LHCN-M2 (cell line): ENCODE data around the gene CHST3. TPM values are rescaled to one million over a fixed set of nuclear protein-coding genes. Genes with fewer than 3 reads are reported as not detected.

Source experiments
- DNase-seq: peaks from one replicate; pipeline ENCODE4 v3.0.0-alpha.2; 2012; ENCODE audit warnings: low read depth
- total RNA-seq: library from RNA; depleted of rRNA; stranded (reverse); fragments of >200 nt; gene quantifications from 2 replicates; pipeline ENCODE4 v1.2.3, GENCODE V29; 2014

Gene CHST3
- total RNA-seq, 1 experiment from 2014 or later = 32.9 TPM

DNA sequence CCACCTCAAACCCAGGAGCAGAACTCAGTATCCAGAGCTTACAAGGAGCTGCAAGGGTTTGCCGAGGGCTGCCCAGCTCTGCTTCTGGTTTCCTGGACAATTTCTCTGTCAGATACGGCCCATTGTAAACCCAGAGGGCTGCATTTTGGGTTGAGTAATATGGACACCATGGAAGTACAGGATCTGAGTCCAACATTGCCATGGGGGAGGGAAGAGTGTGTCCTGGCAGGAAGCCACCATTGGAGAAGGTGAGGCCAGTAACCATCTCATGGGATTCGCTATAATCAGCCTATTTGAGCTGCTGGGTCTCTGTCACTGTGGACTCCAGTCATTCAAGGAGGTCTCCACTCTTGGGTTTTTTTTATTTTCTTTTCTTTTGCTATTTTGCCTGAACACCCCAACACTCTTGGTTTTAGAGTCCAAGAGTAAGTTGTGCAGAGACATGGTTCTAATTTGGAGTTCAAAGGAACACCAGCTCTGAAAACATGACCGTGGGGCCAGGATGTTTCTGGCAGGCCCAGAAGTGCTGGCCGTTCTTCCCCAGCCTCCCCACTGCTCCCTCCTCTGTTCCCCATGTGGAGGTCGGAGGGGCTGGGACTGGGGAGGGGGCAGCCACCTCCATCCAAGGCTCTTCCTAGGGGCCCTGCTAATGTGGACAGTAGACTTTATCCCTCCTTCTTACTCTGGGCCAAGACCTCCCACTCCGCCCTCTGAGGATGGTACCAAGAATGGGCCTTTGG, 46.2 kb downstream of the CHST3 start:
- DNase-seq = no peak

DNA sequence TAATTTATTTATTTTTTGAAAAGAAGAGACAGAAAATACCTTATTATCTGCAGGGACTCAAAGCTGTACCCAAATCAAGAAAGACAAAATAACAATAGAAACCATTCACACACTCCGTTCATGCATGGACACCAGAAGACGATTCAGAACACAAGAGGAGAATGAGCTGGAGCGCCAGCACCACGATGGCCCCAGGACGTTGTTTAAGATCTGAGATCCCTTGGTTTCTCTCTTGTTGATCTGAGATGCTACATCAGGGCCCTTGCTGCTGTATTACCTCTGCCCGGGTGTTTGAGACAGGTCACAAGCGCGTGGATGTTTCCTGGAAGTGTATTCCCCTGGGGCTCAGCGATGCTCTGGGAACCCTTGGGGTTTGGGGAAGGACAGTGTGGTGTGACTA, 46.8 kb downstream of the CHST3 start:
- DNase-seq = no peak

DNA sequence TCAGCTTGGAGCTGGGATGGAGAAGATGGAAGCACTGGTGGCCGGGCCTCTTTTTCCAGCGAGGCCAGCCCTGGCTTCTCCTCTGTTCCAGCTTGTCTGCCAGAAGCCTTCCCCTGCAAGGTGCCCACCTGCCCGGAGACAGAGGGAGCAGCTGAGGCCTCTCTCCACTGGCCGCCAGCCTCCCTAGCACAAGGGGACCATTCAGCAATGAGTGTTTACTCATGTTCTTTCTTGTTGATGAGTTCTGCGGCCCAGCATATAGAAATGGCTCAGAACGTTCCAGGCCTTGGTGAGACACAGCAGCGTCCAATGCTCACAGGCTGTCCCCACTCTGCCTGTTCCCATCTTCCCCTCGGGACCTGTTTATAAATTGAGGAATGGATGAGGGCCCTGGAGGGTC, 47.3 kb downstream of the CHST3 start:
- DNase-seq = no peak

DNA sequence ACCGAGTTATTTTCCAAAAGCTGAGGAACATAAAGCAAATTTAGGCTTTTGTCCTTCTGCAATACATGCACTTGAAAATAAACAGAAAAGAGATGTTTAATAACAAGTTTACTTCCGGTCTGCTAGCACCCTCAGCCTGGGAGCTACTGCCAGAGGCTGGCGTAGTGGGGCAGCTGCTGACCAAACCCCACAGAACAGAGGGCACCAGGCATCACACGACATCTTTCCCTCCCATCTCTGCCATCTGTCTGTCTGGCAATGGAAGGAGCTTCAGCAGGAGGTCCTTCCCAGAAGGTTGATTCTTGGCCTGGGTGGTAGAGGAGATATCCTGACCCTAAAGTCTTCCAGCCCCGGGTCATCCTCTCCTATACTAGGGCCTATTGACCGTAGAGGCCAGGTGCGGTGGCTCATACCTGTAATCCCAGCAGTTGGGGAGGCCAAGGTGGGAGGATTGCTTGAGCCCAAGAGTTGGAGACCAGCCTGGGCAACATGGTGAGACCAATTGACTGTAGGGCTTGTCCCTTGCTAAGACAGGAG, 47.8 kb downstream of the CHST3 start:
- DNase-seq = no peak

DNA sequence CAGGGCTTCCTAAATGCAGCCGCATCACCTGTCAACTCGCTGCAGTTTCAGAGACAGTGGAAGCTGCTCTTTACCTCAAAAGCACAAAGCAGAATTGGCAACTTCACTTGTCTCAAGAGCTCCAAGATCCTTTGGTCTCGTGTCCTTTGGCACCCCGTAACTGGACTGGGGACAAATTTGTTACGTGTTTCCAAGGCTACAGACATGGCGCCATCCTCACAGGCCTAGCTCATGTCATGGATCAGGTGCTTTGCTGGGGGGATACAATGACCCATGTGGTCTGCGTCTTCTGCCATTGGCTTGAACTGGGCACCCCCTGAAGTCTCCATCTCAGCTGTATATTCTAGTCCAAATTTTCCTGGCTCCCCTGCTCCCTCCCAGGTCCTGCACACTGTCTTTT, 48.6 kb downstream of the CHST3 start:
- no peak for DNase-seq

DNA sequence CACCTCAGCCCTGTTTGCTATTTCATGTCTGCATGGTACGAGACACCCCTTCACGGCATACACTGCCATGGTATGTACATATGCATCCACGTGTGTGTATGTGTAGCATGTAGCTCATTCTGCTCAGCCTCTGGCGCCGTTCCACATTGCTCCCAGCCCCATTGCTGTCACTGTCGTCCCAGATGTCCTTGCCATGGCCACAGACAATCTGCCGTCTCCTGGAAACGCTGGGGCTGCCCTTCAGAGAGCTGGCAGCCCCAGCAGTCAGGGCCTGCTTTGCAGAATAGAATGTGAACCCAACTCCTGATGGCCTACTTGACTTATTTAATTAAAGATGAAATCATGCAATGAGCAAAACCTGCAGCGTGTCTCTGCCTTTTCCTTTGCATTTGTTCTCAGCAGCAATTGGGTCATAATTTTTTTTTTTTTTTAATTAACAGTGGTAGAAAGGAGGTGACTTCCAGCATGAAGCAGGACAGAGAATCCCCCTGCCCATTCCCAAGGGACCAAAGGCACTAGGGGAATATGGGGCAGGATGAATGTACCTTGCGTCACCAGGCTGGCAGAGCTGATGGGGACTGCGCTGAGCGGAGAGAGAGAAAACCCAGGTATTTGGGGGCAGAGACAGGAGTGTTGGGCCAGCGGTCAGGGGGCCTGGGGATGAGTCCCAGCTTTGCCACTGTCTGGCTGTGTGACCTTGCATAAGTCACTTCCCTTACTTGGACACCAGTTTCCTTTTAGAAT, 49.2 kb downstream of the CHST3 start:
- DNase-seq = no peak

DNA sequence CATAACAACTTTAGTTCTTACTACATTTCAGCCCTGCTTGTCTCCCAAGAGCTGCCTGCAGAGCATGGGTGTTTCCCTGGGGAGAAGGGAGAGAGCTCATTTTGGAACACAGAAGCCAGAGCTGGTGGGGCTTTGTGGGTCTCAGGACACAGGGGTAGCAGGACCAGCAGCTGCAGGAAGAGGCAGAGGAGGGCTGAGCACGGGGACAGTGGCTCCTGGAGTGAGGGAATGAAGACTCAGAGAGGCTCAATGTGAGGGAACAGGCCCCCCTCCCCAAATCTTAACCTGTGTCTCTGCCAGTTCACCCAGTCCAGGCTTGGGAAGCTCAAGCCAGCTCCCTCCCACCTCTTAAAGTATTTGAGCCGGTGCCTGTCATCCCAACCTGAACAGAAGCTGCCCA, 50.0 kb downstream of the CHST3 start:
- DNase-seq = no peak

DNA sequence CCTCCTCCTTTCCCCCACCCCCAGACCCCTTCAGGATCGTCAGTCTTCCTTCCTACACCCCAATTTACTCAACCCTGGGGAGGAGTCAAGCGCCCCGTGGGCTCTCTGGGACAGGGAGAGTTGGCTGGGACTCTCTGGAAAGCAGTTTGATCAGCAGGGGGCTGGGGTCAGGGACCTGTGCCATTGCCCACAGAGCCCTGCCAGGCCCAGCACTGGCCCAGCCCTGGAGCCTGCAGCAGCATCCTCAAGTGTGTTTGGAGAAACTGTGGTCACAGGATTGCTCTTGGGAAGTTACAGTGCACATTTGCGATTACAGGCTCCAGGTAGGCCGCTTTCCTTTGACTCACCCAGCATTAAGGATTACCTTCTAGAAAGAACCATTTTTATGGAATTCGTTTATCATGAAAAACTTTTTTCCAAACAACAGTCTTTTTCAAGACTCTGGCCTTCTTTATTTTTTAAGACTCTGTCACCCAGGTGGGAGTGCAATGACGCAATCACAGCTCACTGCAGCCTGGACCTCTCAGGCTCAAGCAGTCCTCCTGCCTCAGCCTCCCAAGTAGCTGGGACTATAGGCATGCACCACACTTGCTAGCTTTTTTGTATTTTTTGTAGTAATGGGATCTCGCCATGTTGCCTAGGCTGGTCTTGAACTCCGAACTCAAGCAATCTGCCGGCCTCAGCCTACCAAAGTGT, 50.7 kb downstream of the CHST3 start:
- DNase-seq = no peak

DNA sequence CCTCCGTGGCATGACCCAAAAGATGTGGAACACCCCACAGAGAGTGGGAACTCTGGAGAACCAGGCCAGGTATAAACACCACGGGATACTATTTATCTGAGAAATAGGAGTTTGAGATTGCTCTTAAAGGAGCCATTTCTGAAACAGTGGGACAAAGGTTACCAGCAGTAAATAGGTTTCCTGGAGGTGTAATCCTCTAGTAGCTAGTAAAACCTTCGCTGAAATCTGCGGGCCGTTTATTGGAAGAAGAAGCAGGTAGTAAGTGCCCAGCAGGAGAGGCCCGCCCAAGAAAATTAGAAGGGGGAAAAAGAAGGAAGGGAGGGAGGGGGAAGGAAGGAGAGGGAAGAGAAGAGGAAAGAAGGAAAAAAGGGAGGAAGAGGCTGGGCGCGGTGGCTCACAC, 51.6 kb downstream of the CHST3 start:
- DNase-seq = no peak

DNA sequence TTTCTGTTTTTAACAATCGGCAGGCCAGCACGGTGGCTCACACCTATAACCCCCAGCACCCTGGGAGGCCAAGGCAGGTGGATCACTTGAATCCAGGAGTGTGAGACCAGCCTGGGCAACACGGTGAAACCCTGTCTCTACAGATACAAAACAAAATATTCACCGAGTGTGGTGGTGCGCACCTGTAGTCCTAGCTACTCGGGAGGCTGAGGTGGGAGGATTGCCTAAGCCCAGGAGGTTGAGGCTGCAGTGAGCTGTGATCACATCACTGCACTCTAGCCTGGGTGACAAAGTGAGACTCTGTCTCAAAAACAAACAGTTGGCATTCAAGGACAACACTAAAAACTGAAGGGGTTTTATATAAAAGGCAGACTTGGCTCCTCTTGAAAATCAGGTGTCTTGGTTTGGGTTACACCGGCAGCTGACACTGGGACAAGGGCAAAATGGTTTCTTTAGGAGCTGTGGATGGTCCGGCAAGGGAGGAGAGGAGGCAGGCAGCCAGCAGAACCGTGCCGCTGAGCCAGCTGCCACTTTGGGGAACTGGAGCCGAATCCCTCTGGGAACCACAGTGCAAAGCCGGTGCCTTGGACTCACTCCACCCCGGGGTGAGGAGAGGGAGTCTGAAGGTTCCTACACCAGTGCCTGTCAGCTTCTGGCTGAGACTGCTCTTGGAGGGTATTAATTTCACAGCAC, 52.6 kb downstream of the CHST3 start:
- DNase-seq = peak; percentile 40

DNA sequence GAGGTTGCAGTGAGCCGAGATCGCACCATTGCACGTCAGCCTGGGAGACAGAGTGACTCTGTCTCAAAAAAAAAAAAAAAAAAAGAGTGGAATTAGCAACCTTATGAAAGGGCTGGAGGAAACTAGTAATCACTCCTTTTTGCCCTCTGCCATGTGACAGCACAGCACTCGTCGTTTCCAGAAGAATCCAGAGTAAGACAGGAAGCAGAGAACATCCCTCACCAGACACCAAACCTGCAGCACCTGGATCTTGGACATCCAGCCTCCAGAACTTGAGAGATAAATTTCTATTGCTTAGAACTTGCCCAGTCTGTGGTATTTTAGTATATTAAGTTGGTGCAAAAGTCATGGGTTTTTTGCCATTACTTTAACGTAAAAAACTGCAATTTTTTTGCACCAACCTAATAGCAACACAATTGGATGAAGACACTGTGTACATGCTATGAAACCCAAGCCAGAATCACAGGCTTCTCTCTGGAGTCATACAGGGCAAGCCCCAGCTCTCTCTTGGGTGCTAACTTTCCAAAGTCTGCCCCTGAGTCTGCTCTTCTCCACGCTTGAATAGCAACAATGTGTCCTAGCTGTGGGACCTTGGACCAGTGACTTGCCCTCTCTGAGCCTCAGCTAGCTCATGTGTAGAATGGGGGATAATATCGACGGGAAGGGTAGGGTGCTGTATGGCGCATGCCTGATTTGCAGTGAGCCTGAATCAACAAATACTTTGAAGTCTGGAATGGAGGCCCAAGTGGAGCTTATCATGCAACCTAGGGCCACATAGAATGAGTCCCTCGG, 55.1 kb downstream of the CHST3 start:
- DNase-seq = no peak

DNA sequence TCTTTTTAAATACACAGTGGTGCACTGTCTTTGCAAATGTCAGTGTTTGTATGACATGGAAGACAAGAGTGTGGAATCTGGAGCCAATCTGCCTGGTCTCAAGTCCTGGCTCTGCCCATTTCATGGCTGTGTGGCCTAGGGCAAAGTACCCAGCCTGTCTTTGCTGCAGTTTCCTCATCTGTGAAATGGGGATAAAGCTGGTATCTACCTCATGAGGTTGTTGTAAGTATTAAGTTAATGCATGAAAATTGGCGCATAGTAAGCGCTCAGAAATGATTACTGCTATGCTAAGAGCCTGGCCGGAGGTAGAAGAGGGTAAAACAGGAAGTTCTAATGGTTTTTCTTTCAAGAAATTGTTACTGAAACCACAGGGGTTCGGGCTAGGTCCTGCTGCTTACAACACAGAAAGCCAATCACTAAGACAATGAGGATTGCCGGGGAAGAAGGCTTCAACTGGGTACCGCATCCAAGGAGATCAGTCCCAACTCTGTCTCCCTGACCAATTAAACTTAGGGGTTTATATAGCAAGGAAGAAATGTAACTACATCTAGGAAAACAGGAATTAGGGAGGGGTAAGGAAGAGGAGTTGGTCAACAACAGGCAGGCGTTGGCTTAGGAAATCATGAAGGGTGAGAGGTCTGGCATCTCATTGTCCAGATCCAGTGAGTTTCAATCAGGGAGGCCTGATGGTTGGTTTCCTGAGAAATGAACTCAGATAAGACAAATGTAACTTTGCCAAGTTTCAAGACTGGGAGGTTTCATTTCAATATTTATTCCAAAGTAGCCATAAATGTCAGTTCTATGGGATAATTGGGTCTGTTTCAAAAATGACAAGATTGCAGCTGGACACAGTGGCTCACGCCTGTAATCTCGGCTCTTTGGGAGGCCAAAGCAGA, 57.0 kb downstream of the CHST3 start:
- no peak for DNase-seq

DNA sequence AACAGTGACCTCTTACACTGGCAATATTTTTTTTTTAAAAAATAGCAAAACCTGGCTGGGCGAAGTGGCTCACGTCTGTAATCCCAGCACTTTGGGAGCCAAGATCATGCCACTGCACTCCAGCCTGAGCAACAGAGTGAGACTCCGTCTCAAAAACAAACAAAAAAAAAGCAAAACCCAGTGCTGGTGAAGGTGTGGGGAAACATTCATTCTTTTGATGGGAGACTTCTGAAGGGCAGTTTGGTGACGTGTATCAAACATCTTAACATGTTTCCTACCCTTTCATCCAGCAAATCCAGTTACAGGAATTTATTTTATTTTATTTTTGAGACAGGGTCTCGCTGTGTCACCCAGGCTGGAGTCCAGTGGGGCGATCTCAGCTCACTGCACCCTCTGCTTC, 58.0 kb downstream of the CHST3 start:
- no peak for DNase-seq

DNA sequence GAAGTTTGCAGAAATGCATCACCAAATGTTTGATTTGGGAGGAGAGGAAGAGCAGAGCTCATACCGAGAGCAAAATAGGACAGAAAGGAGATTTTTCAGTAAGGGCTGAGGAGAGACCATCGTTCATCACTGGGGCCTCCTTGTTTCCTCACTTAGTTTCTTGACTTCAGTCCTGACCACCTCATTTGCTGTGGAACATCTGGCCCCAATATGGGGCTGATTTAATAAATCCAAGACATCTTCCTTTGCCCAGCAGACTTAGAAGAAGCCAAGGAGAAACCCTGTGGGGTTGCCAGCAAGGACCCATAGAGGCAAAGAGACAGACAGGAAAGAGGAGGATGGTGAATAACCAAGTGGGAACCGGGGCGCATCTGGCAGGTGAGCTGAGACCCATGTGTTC, 60.4 kb downstream of the CHST3 start:
- DNase-seq = no peak

DNA sequence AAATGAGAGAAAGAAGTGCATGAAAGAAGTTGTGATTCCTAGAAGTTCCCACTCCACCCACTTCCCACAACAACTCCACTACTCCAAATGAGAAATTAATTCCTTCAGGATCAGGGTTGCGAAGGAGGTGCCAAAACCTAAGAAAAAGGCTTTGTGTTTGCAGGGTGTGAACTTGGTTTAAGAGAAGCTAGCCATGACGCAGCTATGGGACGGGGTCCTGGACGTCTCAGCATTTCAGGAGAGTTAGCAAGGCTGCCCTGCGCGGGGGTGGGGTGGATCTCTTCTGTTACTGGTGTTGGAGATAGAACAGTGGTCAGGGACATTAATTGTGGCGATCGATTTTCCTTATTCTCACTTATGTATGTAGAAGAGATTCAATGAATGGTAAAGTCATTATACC, 61.2 kb downstream of the CHST3 start:
- DNase-seq = no peak

DNA sequence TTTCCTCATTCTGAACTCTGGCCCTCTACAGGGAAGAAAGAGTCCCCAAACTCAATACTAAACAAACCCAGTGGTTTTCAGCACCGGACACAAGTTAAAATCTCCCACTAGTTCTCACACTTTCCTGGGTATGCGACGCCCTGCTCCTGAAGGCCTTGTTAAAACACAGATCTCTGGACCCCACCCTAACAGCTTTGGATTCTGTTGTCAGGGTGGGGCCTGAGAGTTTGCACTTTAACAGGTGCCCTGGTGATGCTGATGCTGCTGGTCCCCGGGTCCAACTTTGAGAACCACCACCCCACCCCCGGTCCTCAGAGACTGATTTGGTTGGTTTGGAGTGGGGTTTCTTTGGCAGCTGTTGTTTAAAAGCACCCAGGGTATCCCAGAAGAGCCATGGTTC, 61.6 kb downstream of the CHST3 start:
- no peak for DNase-seq

DNA sequence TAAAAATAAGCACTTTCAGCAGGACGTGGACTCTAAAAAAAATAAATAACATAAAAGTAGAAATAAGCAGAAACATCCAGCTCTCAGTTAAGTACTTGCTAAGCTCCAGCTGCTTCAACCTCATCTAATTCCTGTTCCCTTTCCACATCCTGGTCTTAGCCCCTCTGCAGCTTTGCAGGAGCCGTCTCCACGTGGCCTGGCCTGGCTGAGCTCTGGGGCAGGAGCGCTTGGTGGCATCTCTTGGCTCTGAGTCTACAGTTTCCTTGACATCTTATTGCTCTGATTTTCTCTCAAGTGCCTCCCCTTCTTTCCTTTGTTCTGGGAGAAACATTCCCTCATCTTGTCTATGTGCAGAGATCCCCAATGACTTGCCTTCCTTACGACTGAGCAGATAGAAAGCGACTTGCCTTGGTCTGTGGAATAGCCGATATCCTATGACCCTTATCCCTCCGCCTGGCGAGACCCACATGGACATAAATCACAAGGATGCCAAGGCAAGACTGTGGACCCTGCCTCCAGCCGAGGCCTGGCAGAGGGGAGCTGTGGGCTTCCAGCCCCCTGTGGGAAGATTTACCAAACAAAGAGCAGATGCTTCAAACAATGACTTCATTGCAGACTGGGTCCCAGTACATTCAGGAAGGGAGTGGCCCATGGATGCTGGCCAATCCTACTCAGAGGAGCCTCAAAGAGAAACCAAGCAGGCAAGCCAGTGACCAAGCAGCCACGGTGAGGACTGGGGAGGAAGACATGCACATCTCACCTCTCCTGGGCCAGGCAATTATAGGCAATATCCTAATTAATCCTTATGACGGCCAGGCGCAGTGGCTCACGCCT, 62.3 kb downstream of the CHST3 start:
- peak; percentile 21 for DNase-seq

DNA sequence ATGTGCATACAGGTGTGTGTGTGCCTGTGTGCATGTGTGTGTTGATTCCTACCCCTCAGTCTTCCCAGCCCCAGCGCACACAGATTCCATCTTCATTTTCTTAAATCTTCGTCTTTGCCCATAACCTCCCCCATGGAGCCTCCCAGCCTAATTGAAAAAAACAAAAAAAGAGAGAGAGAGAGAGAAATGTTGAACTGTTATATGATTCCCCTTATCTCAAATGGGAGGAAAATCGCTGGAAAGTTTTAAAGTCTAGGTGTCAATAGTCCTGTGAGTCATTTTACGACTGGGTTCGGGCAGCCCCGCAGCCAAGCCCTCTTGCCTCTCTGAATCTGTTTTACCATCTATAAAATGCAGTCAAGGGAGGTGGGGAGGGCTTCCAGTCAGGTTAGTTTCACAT, 63.3 kb downstream of the CHST3 start:
- DNase-seq = no peak

DNA sequence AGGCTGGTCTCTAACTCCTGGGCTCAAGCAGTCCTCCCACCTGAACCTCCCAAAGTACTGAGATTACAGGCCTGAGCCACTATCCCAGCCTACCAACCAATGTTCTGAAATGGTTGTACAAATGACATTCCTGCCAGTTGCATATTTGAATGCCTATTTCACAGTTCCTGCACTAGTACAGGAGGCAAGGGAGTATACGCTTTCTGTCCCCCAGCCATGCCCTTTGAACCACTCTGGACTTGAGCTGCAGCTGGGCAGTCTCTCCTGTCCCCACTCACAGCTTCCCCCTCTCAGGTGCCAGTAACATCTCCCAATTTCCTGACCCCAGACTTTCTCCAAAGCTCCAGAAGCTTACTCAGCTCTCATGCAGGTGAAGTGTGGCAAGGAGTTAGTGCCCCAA, 65.2 kb downstream of the CHST3 start:
- no peak for DNase-seq
